Natural killer cell (primary cell): ENCODE measurements around the gene TCF4. TPM values are rescaled to one million over a fixed set of nuclear protein-coding genes. Genes with fewer than 3 reads are reported as not detected.

Source experiments
- ATAC-seq, 3 donors: fragments of 150-1000 bp in 2 of 3; fragments of 200-7000 bp in 1 of 3; cut with Tn5 transposase; 1 replicate in 1 of 3; 2 replicates in 2 of 3; pipeline ENCODE4 v1.10.0; 2021; ENCODE audit warnings: mild to moderate bottlenecking in 2 of 3, moderate library complexity in 2 of 3
- DNase-seq, 2 donors: peaks; one replicate each; pipeline versions ENCODE4 v3.0.0 to v3.0.0-alpha.2; 2013 to 2021; ENCODE audit warnings: mixed read lengths in 1 of 2
- H3K27ac ChIP-seq: one replicate; pipeline ENCODE4 v1.5.1; 2013; ENCODE audit warnings: mild to moderate bottlenecking, low read length
- H3K27me3 ChIP-seq: one replicate; pipeline ENCODE4 v1.6.1; 2013; ENCODE audit warnings: low read length; ENCODE audit not compliant: control insufficient read depth, insufficient read depth
- H3K36me3 ChIP-seq: one replicate; pipeline ENCODE4 v1.6.1; 2013; ENCODE audit warnings: low read length; ENCODE audit not compliant: control insufficient read depth, insufficient read depth
- H3K4me1 ChIP-seq: one replicate; pipeline ENCODE4 v1.6.1; 2013; ENCODE audit warnings: low read length; ENCODE audit not compliant: control insufficient read depth, insufficient read depth
- H3K4me3 ChIP-seq: one replicate; pipeline ENCODE4 v1.5.1; 2013; ENCODE audit warnings: low read length
- H3K9me3 ChIP-seq: one replicate; pipeline ENCODE4 v1.6.1; 2013; ENCODE audit warnings: low read length; ENCODE audit not compliant: control insufficient read depth, insufficient read depth
- H3K27ac Mint-ChIP-seq, 2 donors: one replicate each; pipeline ENCODE4 v1.8.0; 2022; ENCODE audit warnings: mild to moderate bottlenecking in 2 of 2, mixed read lengths in 2 of 2, moderate library complexity in 1 of 2
- H3K27me3 Mint-ChIP-seq, 2 donors: one replicate each; pipeline ENCODE4 v1.8.0; 2022; ENCODE audit warnings: low read depth in 2 of 2, mixed read lengths in 2 of 2
- H3K36me3 Mint-ChIP-seq: one replicate; pipeline ENCODE4 v1.8.0; 2022; ENCODE audit warnings: mixed read lengths
- H3K4me1 Mint-ChIP-seq, 2 donors: one replicate each; pipeline ENCODE4 v1.8.0; 2022; ENCODE audit warnings: mixed read lengths in 2 of 2
- H3K4me3 Mint-ChIP-seq: one replicate; pipeline ENCODE4 v1.8.0; 2022; ENCODE audit warnings: mild to moderate bottlenecking, moderate library complexity, mixed read lengths
- H3K9me3 Mint-ChIP-seq, 2 donors: one replicate each; pipeline ENCODE4 v1.8.0; 2022; ENCODE audit warnings: mixed read lengths in 2 of 2
- CTCF ChIP-seq: fragments of 200-600 bp; IDR thresholded peaks from one replicate; pipeline ENCODE4 v1.8.0; 2022; ENCODE audit warnings: antibody characterized with exemption
- WGBS: methylation state at CpG from one replicate; pipeline ENCODE4 v1.1.7; 2013; ENCODE audit warnings: missing lambda C conversion rate; ENCODE audit not compliant: insufficient coverage; 5-methylcytosine and 5-hydroxymethylcytosine counted together
- intact Hi-C: fragments of 100-400 bp; cut with micrococcal nuclease; formaldehyde crosslinking; loops from one replicate; pipeline ENCODE4 v1.14.2; 2022
- total RNA-seq, 4 donors: library from RNA; stranded (reverse); fragments of 120-200 nt in 1 of 4; gene quantifications; one replicate each; pipeline versions ENCODE4 v1.2.3 to v1.2.4, GENCODE V29; 2013 to 2022

TCF4 gene
- total RNA-seq, 3 donors from 2014 or later (not counting 1 experiment from before 2014, with no cell fraction given), result 8.3 to 16.5 (median 9.0) TPM

DNA sequence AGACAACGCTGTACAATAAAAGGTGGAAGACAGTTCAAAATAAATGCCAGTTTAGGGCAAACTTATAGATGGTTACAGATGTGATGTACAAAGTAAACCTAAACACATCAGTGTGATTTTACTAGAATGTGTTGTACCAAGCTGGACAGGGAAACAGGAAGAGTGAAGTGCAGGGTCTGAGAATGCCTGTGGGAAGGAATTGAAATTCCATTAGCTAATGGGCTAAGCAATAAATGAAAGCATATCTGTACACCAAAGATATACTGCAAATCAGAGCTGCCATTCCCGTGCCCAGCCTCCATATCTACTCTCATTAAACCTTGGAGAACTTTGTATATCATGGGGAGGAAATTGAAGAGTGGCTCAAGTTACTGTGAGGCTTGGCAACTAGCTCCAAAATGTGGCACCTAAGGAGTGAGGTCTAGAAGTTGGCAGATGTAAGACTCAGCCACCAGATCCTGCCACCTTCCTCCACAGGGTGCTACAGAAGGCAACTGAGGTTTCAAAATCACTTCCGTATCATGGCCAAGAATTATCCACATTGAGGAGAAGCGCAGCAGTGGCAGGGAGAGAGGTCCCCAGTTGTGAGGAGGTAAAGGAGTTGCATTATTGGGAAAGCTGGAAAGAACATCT, 277.8 kb downstream of the TCF4 start:
- H3K4me1 ChIP-seq, result no peaks in the 10 kb centered on the region
- no peak overlapping the region for H3K27ac ChIP-seq
- no peak overlapping the region for H3K4me3 ChIP-seq
- H3K4me1 Mint-ChIP-seq, result no peaks in the 10 kb centered on the region
- H3K4me3 Mint-ChIP-seq, result no peak overlapping the region
- intact Hi-C loops, result no loop called here
- H3K36me3 Mint-ChIP-seq, result no peaks in the 10 kb centered on the region
- no peak overlapping the region for H3K27ac Mint-ChIP-seq
- H3K9me3 ChIP-seq, result no peaks in the 10 kb centered on the region
- H3K27me3 Mint-ChIP-seq, result peaks cover 0 to 8% of the 10 kb centered on the region in 2 donors
- H3K9me3 Mint-ChIP-seq, result no peaks in the 10 kb centered on the region
- no peak for TF ChIP-seq CTCF
- DNase-seq, result no peak
- no peak for ATAC-seq
- no peaks in the 10 kb centered on the region for H3K36me3 ChIP-seq
- WGBS, result 81% methylated on average over 4 of the region's 4 CpGs
- H3K27me3 ChIP-seq, result no peaks in the 10 kb centered on the region

DNA sequence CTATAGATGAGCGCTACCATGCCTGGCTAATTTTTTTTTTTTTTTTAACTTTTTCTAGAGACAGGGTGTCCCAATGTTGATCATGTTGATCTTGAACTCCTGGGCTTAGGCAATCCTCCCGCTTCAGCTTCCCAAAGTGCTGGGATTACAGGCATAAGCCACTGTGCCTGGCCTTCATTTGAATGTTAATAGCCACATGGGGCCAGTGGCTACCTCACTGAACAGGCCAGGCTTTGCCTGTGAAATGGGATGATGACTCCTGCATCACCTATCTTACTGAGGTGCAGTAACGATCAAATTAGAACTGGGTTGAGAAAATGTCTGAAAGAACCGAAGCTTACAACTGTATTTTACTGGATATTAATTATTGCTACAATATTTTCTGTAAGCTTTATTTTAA, 278.7 kb downstream of the TCF4 start:
- H3K4me3 ChIP-seq, result no peak overlapping the region
- no peaks in the 10 kb centered on the region for H3K27me3 ChIP-seq
- no peaks in the 10 kb centered on the region for H3K27me3 Mint-ChIP-seq
- TF ChIP-seq CTCF, result no peak
- no peak for DNase-seq
- H3K36me3 Mint-ChIP-seq, result peaks cover 6% of the 10 kb centered on the region
- no peaks in the 10 kb centered on the region for H3K36me3 ChIP-seq
- peaks cover 5 to 6% of the 10 kb centered on the region in 2 donors for H3K4me1 Mint-ChIP-seq
- intact Hi-C loops, result no loop called here
- 95% methylated on average over 2 of the region's 4 CpGs for WGBS
- no peak overlapping the region for H3K27ac ChIP-seq
- H3K4me1 ChIP-seq, result no peaks in the 10 kb centered on the region
- H3K9me3 Mint-ChIP-seq, result no peaks in the 10 kb centered on the region
- no peak overlapping the region for H3K4me3 Mint-ChIP-seq
- ATAC-seq, result no peak
- H3K9me3 ChIP-seq, result peaks cover 4% of the 10 kb centered on the region
- no peak overlapping the region for H3K27ac Mint-ChIP-seq

GRCh38 chr18:55307505-55307904, 280.5 kb downstream of the TCF4 start:
- DNase-seq (no peak), ATAC-seq (no peak)
- no peak overlapping the region for H3K27ac Mint-ChIP-seq
- no peaks in the 10 kb centered on the region for H3K27me3 Mint-ChIP-seq
- Histone ChIP-seq H3K36me3 (no peaks in the 10 kb centered on the region), H3K4me1 (no peaks in the 10 kb centered on the region), H3K27me3 (no peaks in the 10 kb centered on the region), H3K27ac (no peak overlapping the region), H3K9me3 (peaks cover 4% of the 10 kb centered on the region), H3K4me3 (no peak overlapping the region)
- intact Hi-C loops, result no loop called here
- peaks cover 4 to 6% of the 10 kb centered on the region in 2 donors for H3K9me3 Mint-ChIP-seq
- H3K4me1 Mint-ChIP-seq, result peaks cover 16 to 17% of the 10 kb centered on the region in 2 donors
- 76% methylated on average over 2 of the region's 3 CpGs for WGBS
- no peak for TF ChIP-seq CTCF
- H3K4me3 Mint-ChIP-seq, result no peak overlapping the region
- peaks cover 11% of the 10 kb centered on the region for H3K36me3 Mint-ChIP-seq
